B cell (primary cell): ENCODE data around the gene WRAP73. TPM values are rescaled to one million over a fixed set of nuclear protein-coding genes. Genes with fewer than 3 reads are reported as not detected.

Experiments used
- ATAC-seq: fragments of 200-7000 bp; cut with Tn5 transposase; one replicate; pipeline ENCODE4 v1.10.0; 2021; ENCODE audit warnings: low read depth, mild to moderate bottlenecking, moderate number of reproducible peaks, moderate library complexity
- CTCF ChIA-PET: fragments of 350-600 bp; sonication (Branson Sonifier 250); formaldehyde crosslinking; loops from one replicate; lab custom pipeline; 2021; ENCODE audit warnings: antibody characterized with exemption, inconsistent platforms; lab: Charles Lee
- POLR2A ChIA-PET: fragments of 350-600 bp; sonication (Branson Sonifier 250); formaldehyde crosslinking; loops from one replicate; lab custom pipeline; 2021; ENCODE audit warnings: antibody characterized with exemption; lab: Charles Lee
- DNase-seq: peaks from one replicate; pipeline ENCODE4 v3.0.0; 2013
- H2AFZ ChIP-seq: 2 replicates; pipeline ENCODE4 v1.6.1; 2012; ENCODE audit warnings: mild to moderate bottlenecking, low read depth, low read length; ENCODE audit not compliant: insufficient read depth, poor library complexity, severe bottlenecking
- H3K27ac ChIP-seq, 2 donors: 1 replicate in 1 of 2; 2 replicates in 1 of 2; pipeline ENCODE4 v1.5.1; 2012 to 2013; ENCODE audit warnings: low read length in 2 of 2, mild to moderate bottlenecking in 2 of 2, moderate library complexity in 1 of 2
- H3K27me3 ChIP-seq, 4 experiments: fragments of 200-600 bp in 1 of 4; sonication (generic) in 1 of 4; replicated peaks in 1 of 4; 1 replicate in 2 of 4; 2 replicates in 2 of 4; pipeline versions ENCODE4 v1.6.1 to v1.7.0; 2013 to 2016; ENCODE audit warnings: low read length in 3 of 4, mild to moderate bottlenecking in 2 of 4, mixed read lengths in 1 of 4, moderate library complexity in 1 of 4; ENCODE audit not compliant: insufficient read depth in 4 of 4, control insufficient read depth in 3 of 4; ENCODE audit errors: control extremely low read depth in 1 of 4
- H3K36me3 ChIP-seq, 2 experiments: replicated peaks in 1 of 2; 1 replicate in 1 of 2; 2 replicates in 1 of 2; pipeline versions ENCODE4 v1.6.1 to v1.7.1; 2013; ENCODE audit warnings: low read length in 1 of 2; ENCODE audit not compliant: insufficient read depth in 2 of 2, control insufficient read depth in 1 of 2; ENCODE audit errors: control extremely low read depth in 1 of 2, extremely low read depth in 1 of 2
- H3K4me1 ChIP-seq, 2 donors: fragments of 200-600 bp in 1 of 2; sonication (generic) in 1 of 2; 1 replicate in 1 of 2; 2 replicates in 1 of 2; pipeline versions ENCODE4 v1.5.1 to v1.6.1; 2013 to 2017; ENCODE audit warnings: low read length in 2 of 2; ENCODE audit not compliant: control insufficient read depth in 2 of 2, insufficient read depth in 2 of 2
- H3K4me2 ChIP-seq: replicated peaks from 2 replicates; pipeline ENCODE3; 2012; ENCODE audit warnings: mild to moderate bottlenecking, low read depth, low read length; ENCODE audit not compliant: poor library complexity, severe bottlenecking
- H3K4me3 ChIP-seq, 5 experiments: fragments of 200-600 bp in 1 of 5; sonication (generic) in 1 of 5; 1 replicate in 3 of 5; 2 replicates in 2 of 5; pipeline versions ENCODE4 v1.5.1 to v1.7.0; 2011 to 2016; ENCODE audit warnings: low read length in 4 of 5, mild to moderate bottlenecking in 4 of 5, low read depth in 2 of 5, control low read depth in 1 of 5, moderate library complexity in 1 of 5; ENCODE audit not compliant: insufficient read depth in 1 of 5; ENCODE audit errors: control extremely low read depth in 1 of 5, extremely low read depth in 1 of 5
- H3K79me2 ChIP-seq: fragments of 200-600 bp; sonication (generic); one replicate; pipeline ENCODE4 v1.6.0; 2016; ENCODE audit warnings: low read length; ENCODE audit not compliant: control insufficient read depth, insufficient read depth
- H3K9ac ChIP-seq: fragments of 200-600 bp; sonication (generic); 2 replicates; pipeline ENCODE4 v1.6.1; 2017; ENCODE audit warnings: mild to moderate bottlenecking, low read length, moderate library complexity
- H3K9me3 ChIP-seq, 3 donors: one replicate each; pipeline versions ENCODE4 v1.6.1 to v1.7.1; 2013; ENCODE audit warnings: low read length in 2 of 3; ENCODE audit not compliant: control insufficient read depth in 2 of 3, insufficient read depth in 1 of 3; ENCODE audit errors: control extremely low read depth in 1 of 3
- H4K20me1 ChIP-seq: 2 replicates; pipeline ENCODE4 v1.6.0; 2012; ENCODE audit warnings: mild to moderate bottlenecking, low read length; ENCODE audit not compliant: insufficient read depth, control insufficient read depth, poor library complexity, severe bottlenecking
- H3K27ac Mint-ChIP-seq: one replicate; pipeline ENCODE4 v1.8.0; 2021; ENCODE audit warnings: mixed read lengths
- H3K27me3 Mint-ChIP-seq: one replicate; pipeline ENCODE4 v1.8.0; 2021; ENCODE audit warnings: mixed read lengths
- H3K4me1 Mint-ChIP-seq: one replicate; pipeline ENCODE4 v1.8.0; 2021; ENCODE audit warnings: mixed read lengths
- H3K4me3 Mint-ChIP-seq: one replicate; pipeline ENCODE4 v1.8.0; 2021; ENCODE audit warnings: mixed read lengths
- H3K9me3 Mint-ChIP-seq: one replicate; pipeline ENCODE4 v1.8.0; 2022; ENCODE audit warnings: mixed read lengths; ENCODE audit not compliant: insufficient read depth
- EZH2 ChIP-seq: IDR thresholded peaks from 2 replicates; pipeline ENCODE4 v1.6.1; 2012; ENCODE audit warnings: borderline replicate concordance, low read depth, mild to moderate bottlenecking, moderate library complexity, low read length; ENCODE audit not compliant: insufficient read depth, poor library complexity, severe bottlenecking
- WGBS: methylation state at CpG from one replicate; pipeline ENCODE4 v1.1.5; 2013; ENCODE audit warnings: missing lambda C conversion rate; ENCODE audit not compliant: insufficient coverage; 5-methylcytosine and 5-hydroxymethylcytosine counted together
- intact Hi-C: fragments of 100-400 bp; cut with micrococcal nuclease; formaldehyde crosslinking; loops from one replicate; pipeline ENCODE4 v1.10.0; 2022
- polyA minus RNA-seq: library from RNA; depleted of rRNA, polyadenylated mRNA; stranded (reverse); fragments of >200 nt; gene quantifications from 2 replicates; pipeline ENCODE4 v1.2.3, GENCODE V29; 2012
- polyA plus RNA-seq: library from polyadenylated mRNA; depleted of rRNA; stranded (reverse); fragments of >200 nt; gene quantifications from 2 replicates; pipeline ENCODE4 v1.2.3, GENCODE V29; 2012
- total RNA-seq, 2 donors: library from RNA; stranded (reverse); fragments of 120-200 nt in 1 of 2; gene quantifications; 1 replicate in 1 of 2; 2 replicates in 1 of 2; pipeline versions ENCODE4 v1.2.3 to v1.2.4, GENCODE V29; 2013 to 2022
- TF ChIP-seq, protein P1 (sequence below): fragments of 200-600 bp; IDR thresholded peaks from one replicate; pipeline ENCODE4 v1.8.0; 2022; ENCODE audit warnings: antibody characterized with exemption, mild to moderate bottlenecking

The WRAP73 gene, protein sequence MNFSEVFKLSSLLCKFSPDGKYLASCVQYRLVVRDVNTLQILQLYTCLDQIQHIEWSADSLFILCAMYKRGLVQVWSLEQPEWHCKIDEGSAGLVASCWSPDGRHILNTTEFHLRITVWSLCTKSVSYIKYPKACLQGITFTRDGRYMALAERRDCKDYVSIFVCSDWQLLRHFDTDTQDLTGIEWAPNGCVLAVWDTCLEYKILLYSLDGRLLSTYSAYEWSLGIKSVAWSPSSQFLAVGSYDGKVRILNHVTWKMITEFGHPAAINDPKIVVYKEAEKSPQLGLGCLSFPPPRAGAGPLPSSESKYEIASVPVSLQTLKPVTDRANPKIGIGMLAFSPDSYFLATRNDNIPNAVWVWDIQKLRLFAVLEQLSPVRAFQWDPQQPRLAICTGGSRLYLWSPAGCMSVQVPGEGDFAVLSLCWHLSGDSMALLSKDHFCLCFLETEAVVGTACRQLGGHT
- total RNA-seq (37.1 and 37.5 TPM in 2 replicates), polyA plus RNA-seq (68.5 and 74.3 TPM in 2 replicates), polyA minus RNA-seq (19.0 and 23.3 TPM in 2 replicates)
- 18.9 TPM for total RNA-seq (2013)

DNA sequence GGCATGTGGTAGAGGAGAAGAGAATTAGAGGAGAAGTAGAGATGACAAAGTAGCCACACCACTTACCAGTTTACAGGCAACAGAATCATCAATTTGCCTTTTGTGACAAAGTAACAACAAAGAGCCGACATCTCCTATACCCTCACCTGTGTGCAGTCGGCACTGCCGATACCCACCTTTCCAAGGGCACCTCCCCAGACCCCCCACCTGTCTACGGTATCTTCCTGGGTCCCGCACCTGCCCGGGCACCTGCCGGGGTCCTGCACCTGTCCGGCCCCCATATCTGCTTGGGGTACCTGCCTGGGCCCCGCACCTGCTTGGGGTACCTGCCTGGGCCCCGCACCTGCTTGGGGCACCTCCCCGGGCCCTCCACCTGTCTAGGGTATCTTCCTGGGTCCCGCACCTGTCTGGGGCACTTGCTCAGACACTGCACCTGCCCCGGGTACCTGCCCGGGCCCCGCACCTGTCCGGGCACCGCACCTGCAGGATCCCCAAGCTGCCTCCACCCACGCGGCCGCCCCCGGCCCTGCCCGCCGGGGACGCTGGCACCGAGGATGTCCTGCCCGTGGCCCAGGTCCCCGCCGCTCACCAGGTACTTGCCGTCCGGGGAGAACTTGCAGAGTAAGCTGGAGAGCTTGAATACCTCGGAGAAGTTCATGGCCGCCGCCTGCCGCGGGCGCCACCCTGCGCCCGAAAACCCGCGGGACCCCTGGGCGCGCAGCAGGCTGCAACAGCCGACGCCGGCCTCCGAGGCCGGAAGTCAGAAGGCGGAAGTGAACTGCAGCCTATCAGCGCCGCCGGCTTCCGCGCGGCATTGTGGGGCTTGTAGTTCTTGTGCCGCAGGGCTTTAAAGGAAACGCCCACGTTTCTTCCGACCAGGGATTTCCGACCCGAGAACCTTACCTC lies at the start of gene WRAP73:
Gene WRAP73, minus strand, starts transcription at position 762 of the 906 bp plus-strand sequence. Its CDS starts 104 bp downstream, at position 658.
- CTCF ChIA-PET = interaction anchor here (0.6 to 2.2 kb wide), 9 partner anchors 14 to 1509 kb away, joined by 3 to 8 read pairs (median 3); no protein-coding TSS in a partner anchor
- H3K4me1 Mint-ChIP-seq = peaks cover 30% of the 10 kb centered on the region
- no peaks in the 10 kb centered on the region for H4K20me1 ChIP-seq
- H3K4me3 ChIP-seq = peak within 1 kb of the TSS; percentile 25 to 90 (median 79)
- ATAC-seq (peak; percentile 93), DNase-seq (peak; percentile 94)
- POLR2A ChIA-PET = interaction anchor here (1.2 to 2.8 kb wide), 2 partner anchors 17 to 30 kb away, joined by 3 to 11 read pairs; no protein-coding TSS in a partner anchor
- TF ChIP-seq, protein P1, sequence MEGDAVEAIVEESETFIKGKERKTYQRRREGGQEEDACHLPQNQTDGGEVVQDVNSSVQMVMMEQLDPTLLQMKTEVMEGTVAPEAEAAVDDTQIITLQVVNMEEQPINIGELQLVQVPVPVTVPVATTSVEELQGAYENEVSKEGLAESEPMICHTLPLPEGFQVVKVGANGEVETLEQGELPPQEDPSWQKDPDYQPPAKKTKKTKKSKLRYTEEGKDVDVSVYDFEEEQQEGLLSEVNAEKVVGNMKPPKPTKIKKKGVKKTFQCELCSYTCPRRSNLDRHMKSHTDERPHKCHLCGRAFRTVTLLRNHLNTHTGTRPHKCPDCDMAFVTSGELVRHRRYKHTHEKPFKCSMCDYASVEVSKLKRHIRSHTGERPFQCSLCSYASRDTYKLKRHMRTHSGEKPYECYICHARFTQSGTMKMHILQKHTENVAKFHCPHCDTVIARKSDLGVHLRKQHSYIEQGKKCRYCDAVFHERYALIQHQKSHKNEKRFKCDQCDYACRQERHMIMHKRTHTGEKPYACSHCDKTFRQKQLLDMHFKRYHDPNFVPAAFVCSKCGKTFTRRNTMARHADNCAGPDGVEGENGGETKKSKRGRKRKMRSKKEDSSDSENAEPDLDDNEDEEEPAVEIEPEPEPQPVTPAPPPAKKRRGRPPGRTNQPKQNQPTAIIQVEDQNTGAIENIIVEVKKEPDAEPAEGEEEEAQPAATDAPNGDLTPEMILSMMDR = peak; percentile 42
- no peak for TF ChIP-seq EZH2
- 4% methylated on average over 60 of the region's 60 CpGs for WGBS
- H3K79me2 ChIP-seq = peaks cover 13% of the 10 kb centered on the region
- H3K27ac ChIP-seq = peak within 1 kb of the TSS in 1 of 2 donors; percentile 69
- no peaks in the 10 kb centered on the region for H3K9me3 Mint-ChIP-seq
- intact Hi-C loops = loop anchor here (1.0 to 10.0 kb wide), 5 partner anchors 17 to 255 kb away; partner anchors contain the start of gene C1orf174
- peak within 1 kb of the TSS; percentile 94 for H3K9ac ChIP-seq
- H3K4me3 Mint-ChIP-seq = peak within 1 kb of the TSS; percentile 91
- peaks cover 21% of the 10 kb centered on the region for H3K27me3 Mint-ChIP-seq
- H3K4me2 ChIP-seq = peak within 1 kb of the TSS; percentile 97
- H3K9me3 ChIP-seq = peaks cover 0 to 25% (median 0%) of the 10 kb centered on the region in 3 donors
- H3K4me1 ChIP-seq = peaks cover 37 to 43% of the 10 kb centered on the region in 2 donors
- peaks cover 3 to 21% of the 10 kb centered on the region in 2 experiments for H3K36me3 ChIP-seq
- peak within 1 kb of the TSS; percentile 96 for H2AFZ ChIP-seq
- peak within 1 kb of the TSS; percentile 73 for H3K27ac Mint-ChIP-seq
- H3K27me3 ChIP-seq = peaks cover 0 to 38% (median 23%) of the 10 kb centered on the region in 4 experiments
